Measurements from ENCODE around the gene TMOD1.

GRCh38 chr9:97599314-97599846, 97.9 kb downstream of the TMOD1 start:
- no peak for TF ChIP-seq CTCF (IDR thresholded peaks at IDR 0.05 in 4 of 5, conservative IDR thresholded peaks at IDR 0.05 in 1 of 5)
- no peak for TF ChIP-seq POLR2A (IDR thresholded peaks at IDR 0.05)

All from gastrocnemius medialis (tissue), 4 donors.